ENCODE results near the gene UBAC2.
A peak's percentile ranks its signal among the peaks of the same experiment; 100 is the strongest.

DNA sequence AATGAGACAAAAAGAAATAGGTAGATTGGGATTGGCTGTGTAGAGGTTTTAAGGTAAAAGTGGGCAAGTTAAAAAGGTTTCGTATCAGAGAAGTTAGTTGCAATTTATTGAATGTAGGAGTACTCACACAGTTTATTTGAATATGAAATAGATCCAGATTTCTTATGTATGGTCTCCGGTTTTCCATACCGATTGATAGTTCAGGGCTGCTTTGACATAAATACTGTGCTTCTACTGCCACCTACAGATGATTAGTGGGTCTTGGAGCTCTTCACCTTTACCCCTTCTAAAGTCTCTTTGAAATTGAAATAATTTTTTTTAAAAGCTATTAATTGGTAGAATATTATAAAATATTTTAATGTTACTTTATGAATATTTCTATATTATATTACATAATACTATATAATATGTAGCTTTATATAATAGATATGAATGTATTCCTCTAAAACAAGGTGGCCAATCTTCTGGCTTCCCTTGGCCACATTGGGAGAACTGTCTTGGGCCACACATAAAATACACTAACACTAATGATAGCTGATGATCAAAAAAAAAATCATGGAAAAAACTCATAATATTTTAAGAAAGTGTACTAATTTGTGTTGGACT is 65.3 kb downstream of the UBAC2 start:
- TF ChIP-seq, protein P1, sequence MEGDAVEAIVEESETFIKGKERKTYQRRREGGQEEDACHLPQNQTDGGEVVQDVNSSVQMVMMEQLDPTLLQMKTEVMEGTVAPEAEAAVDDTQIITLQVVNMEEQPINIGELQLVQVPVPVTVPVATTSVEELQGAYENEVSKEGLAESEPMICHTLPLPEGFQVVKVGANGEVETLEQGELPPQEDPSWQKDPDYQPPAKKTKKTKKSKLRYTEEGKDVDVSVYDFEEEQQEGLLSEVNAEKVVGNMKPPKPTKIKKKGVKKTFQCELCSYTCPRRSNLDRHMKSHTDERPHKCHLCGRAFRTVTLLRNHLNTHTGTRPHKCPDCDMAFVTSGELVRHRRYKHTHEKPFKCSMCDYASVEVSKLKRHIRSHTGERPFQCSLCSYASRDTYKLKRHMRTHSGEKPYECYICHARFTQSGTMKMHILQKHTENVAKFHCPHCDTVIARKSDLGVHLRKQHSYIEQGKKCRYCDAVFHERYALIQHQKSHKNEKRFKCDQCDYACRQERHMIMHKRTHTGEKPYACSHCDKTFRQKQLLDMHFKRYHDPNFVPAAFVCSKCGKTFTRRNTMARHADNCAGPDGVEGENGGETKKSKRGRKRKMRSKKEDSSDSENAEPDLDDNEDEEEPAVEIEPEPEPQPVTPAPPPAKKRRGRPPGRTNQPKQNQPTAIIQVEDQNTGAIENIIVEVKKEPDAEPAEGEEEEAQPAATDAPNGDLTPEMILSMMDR (IDR thresholded peaks at IDR 0.05 in 4 of 5, conservative IDR thresholded peaks at IDR 0.05 in 1 of 5), result peak; percentile 44 to 70 (median 65)
- TF ChIP-seq POLR2A (IDR thresholded peaks at IDR 0.05), result no peak
